EH (cell line): Measurements from ENCODE around the gene DNAJC9.
"Not testable (repeated sequence)": the region's sequence is repeated elsewhere in the genome, so short reads cannot be mapped to it uniquely, and the experiment has no call there.

Experiments used
- DNase-seq: peaks from one replicate; pipeline ENCODE4 v3.0.0-alpha.2; 2015; ENCODE audit warnings: low read depth

Gene DNAJC9, protein sequence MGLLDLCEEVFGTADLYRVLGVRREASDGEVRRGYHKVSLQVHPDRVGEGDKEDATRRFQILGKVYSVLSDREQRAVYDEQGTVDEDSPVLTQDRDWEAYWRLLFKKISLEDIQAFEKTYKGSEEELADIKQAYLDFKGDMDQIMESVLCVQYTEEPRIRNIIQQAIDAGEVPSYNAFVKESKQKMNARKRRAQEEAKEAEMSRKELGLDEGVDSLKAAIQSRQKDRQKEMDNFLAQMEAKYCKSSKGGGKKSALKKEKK

DNA sequence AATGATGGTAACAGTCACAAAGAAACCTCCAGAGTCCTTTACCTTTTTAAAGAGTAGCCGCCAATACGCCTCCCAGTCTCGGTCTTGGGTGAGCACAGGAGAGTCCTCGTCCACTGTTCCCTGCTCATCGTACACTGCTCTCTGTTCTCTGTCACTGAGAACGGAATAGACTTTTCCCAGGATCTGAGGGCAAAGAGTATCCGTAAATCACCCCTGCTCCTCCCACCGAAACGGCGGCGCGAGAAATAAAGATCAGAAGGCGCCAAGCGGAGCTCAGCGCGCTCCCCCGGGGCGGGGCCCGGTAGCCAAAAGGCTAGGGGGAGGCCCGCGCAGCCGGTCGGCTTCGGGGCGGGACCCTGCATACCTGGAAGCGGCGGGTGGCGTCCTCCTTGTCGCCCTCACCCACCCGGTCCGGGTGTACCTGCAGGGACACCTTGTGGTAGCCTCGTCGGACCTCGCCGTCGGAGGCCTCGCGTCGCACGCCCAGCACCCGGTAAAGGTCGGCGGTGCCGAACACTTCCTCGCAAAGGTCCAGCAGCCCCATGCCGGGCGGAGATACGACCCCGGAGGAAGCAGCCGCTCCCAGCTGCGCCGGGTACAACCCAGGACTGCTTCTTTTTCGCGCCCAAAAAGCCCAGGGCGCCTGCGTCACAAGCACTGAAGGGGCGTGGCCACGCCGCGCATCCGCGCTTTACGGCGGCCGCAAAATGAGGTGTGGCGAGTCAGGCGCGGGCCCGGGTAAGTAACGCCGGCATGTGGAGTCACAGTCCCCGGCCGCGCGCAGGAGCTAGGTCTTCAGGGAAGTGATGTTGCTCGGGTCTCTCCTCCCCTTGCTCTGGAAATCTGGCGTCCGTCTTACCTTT lies at the start of gene DNAJC9:
Gene DNAJC9, minus strand, starts transcription at position 610 of the 863 bp plus-strand sequence. Its CDS starts 66 bp downstream, at position 544.
- DNase-seq, result peak; percentile 91

DNA sequence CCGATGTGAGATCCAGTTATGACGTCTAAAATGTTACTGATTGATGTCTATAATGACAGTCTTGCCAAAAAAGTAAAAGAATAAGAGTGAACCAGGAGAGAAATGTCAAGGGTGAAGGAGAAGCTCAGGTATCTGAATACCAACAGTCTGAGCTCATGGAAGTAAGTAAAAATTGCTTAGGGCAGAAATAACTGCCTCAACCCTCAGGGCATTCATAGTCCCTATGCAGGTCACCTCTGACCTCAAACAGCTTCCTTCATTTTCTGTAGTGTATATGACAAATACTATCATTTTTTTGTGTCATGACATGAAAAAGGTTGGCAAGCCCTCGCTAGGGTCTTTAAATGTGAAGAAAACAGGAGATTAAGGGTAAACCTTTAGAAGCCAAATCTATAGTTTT lies 46.4 kb upstream of the DNAJC9 start:
- no peak for DNase-seq

DNA sequence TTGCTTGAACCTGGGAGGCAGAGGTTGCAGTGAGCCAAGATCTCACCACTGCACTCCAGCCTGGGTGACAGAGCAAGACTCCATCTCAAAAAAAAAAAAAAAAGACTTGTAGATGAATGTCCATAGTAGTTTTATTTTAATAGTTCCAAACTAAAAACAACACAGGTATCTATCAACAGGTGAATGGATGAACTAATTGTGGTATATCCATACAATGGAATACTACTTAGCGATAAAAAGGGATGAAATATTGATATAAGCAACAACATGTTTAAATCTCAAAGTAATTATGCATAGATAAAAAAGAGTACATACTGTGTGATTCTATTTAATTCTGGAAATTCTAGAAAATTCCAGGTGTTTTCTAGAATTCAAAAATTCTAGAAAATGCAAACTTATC lies 42.9 kb upstream of the DNAJC9 start:
- DNase-seq, result no peak

DNA sequence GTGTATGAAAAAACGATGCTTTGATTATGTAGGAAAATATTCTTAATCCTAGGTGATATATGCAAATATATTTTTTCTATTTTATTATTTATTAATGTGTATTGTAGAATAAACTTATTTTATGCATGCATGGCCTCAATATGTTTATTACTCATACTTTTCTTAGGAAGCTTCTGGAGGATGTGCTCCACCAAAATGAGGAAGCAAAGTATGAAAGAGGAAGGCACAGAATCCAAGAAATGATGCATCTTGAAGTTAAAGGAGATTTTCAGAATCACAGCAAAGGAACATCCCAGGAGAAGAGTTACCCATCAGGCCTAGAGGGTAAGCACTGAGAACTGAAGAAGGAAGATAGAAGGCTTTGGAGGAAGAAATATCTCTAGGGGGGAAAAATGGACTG lies 40.4 kb upstream of the DNAJC9 start:
- no peak for DNase-seq

DNA sequence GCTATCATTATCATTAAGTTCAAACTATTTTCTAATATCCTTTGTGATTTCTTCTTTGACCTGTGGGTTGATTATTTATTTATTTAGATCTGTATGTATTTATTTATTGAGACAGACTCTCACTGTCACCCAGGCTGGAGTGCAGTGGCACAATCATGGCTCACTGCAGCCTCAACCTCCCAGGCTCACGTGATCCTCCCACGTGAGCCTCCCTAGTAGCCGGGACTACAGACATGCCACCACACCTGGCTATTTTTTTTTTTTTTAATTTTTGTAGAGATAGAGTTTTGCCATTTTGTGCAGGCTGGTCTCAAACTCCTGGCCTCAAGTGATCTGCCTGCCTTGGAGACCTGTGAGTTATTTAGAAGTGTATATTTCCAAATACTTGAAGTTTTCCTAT lies 34.0 kb upstream of the DNAJC9 start:
- no peak for DNase-seq

GRCh38 chr10:73264423-73264822 lies 17.4 kb upstream of the DNAJC9 start:
- no peak for DNase-seq

DNA sequence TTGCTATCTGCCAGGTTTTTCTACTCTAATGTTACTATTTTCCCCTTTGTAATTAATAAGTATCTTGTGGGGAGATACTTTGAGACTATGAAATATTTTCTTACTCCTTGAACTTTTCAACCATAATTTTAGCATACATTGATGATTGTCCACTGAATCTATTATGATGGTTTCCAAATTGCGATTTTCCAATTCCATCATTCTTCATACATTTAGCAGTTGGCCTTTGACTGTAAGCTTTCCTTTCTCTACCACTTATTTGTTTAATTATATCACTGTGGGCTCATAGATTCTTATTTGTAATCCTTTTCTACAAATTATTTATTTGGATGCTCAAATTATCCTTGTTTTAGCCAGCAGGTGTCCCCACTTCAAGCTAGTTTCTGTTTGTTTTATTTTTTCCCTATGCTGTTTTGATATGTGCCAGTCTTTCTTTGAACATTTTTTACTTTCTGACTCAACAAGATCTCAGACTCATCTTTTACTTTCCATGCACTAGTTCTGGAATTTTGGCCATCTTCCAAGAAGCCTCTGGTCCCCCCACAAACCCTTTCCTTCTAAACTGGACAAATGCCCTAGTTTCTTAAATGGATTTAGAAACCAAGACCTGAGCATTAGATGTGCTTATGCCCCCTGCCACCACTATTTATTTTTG lies 16.8 kb upstream of the DNAJC9 start:
- DNase-seq, result peak; percentile 63

DNA sequence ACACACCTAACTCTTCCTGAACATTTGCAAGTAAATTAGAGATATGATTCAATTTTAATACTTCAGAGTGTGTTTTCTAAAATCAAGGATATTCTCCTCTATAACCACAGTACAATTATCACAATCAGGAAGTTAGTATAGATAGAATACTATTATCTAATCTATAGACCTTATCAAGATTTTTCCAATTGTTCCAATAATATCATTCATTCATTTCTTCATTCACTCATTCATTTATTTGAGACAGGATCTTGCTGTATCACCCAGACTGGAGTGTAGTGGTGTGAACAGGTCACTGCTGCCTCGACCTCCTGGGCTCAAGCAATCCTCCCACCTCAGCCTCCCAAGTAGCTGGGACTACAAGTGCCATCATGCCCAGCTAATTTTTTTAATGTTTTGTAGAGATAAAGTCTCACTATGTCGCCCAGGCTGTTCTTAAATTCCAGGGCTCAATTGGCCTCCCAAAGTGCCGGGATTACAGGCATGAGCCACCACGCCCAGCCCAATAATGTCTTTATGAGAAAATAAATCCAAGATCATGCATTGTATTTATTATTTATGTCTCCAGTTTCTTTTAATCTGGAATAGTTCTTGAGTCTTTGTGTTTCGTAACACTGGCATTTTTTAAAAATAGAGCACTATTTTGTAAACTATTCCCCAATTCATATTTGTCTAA lies 16.0 kb upstream of the DNAJC9 start:
- no peak for DNase-seq

DNA sequence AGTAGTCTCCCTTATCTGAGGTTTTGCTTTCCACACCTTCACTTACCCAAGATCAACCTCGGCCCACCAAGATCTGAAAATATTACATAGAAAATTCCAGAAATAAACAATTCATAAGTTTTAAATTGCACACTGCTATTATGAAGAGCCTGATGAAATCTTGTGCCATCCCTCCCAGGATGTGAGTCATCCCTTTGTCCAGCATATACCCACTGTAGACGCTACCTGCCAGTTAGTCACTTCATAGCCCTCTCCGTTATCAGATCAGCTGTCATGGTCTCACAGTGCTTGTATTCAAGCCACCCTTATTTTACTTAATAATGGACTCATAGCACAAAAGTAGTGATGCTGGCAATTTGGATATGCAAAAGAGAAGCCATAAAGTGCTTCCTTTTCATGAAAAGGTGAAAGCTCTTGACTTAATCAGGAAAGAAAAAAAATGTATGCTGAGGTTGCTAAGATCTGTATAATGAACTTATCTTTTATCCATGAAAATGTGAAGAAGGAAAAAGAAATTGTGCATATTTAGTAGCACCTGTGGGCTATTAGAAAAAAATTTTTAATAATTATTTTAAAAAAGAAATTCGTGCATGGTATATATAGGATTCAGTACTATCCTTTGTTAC lies 15.2 kb upstream of the DNAJC9 start:
- peak; percentile 81 for DNase-seq

DNA sequence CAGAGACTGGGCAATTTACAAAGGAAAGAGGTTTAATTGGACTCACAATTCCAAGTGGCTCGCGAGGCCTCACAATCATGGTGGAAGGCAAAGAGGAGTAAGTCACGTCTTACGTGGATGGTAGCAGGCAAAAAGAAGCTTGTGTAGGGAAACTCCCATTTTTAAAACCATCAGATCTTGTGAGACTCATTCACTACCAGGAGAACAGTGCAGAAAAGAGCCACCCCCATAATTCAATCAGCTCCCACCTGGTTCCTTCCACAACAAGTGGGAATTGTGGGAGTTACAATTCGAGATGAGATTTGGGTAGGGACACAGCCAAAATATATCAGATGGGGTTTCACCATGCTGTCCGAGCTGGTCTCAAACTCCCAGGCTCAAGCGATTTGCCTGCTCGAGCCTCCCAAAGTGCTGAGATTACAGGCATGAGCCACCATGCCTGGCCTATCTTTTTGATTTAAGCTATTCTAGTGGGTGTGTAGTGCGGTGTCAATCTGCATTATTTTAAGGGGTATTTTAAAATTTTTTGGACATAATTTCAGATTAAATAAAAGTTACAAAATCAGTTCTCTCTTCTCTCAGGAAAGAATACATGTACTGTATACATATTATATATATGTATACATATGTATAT lies 14.4 kb upstream of the DNAJC9 start:
- DNase-seq, result no peak

DNA sequence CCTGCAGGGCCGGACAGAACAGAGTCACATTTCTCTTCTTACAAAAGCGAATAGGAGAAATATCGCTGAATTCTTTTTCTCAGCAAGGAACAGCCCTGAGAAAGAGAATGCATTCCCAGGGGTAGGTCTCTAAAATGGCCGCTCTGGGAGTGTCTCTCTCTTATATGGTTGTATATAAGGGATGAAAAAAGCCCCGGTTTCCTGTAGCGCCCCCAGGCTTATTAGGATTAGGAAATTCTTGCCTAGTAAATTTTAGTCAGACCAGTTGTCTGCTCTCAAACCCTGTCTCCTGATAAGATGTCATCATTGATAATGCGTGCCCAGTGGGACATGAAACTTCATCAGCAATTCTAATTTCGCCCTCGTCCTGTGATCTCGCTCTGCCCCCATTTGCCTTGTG lies 11.6 kb upstream of the DNAJC9 start:
- DNase-seq, result not testable (repeated sequence)

DNA sequence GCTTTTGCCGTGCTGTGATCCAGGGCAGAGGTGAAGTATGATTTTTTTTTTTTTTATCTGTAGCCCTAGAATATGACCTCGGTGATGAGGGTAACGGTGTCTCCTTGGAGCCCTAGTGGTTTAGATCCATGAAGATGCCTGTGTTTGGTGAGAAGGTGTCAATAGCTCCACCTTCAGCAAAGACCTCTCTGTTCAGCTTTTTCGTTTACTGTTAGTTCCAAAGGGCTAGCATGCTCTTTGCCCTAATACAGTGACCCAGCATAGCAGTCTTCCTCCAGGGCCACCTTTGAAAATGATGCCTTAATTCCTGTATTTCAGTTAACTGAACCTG lies 6.1 kb upstream of the DNAJC9 start:
- no peak for DNase-seq

GRCh38 chr10:73252445-73253224 lies 5.6 kb upstream of the DNAJC9 start, which contains the start of gene MRPS16:
TSS of gene MRPS16 (minus strand) at chr10:73252644. CDS start at chr10:73252482, 162 bp downstream.
- peak; percentile 97 for DNase-seq

GRCh38 chr10:73251683-73252444 lies 4.8 kb upstream of the DNAJC9 start:
- DNase-seq, result no peak

- DNase-seq, result peak; percentile 11
Observed at GRCh38 chr10:73248259-73248724, 1.2 kb upstream of the DNAJC9 start.

DNA sequence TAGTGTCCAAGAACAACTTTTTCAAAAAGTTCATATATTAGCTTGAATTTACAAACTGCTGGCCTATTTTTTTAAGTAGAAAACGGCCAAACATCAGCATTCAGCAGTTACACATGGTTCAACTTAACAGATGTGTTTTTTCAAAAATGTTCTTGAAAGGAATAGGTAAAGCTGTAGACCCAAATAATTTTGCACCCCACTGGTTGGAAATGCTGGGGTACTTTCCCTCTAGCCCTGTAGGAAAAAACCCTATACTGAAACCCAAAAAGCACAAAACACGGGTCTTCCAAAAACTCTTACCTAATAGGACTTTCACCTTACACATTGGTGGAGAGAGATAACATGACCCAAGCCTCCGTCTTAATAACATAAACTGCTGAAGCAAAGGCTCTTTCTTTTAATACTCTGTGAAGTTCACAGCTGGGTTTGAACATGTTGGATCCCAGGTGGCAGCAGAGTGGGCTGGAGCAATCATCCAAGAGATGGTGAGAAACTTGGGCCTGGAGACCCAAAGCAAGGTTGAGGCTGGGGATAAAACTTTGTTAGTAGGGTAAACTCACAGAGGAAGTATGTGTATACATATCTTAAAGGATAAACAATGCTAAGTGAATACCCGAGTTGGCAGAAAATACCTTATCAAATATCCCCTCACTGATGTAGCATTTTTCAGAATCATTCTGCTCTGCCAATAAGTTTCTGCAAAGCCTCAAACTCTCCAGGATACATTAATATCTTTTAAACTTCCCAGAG lies 629 bp upstream of the DNAJC9 start:
- no peak for DNase-seq

DNA sequence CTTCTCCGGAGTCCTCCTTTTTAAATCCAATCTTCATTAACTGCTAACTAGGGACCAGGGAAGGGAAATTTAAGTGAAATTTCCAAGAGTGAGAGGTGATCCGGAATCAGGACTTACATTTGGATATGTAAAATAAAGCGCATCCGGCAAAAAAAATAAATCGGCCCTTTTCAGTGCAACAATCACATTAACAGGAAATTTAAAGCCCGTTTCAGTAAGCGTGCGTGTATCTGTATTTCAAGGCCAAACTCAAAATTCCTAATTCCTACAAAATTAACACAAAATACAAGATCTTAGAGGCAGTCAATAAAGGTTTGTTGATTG lies 771 bp downstream of the DNAJC9 start:
- DNase-seq, result no peak

GRCh38 chr10:73244866-73245477 lies 2.1 kb downstream of the DNAJC9 start:
- no peak for DNase-seq

DNA sequence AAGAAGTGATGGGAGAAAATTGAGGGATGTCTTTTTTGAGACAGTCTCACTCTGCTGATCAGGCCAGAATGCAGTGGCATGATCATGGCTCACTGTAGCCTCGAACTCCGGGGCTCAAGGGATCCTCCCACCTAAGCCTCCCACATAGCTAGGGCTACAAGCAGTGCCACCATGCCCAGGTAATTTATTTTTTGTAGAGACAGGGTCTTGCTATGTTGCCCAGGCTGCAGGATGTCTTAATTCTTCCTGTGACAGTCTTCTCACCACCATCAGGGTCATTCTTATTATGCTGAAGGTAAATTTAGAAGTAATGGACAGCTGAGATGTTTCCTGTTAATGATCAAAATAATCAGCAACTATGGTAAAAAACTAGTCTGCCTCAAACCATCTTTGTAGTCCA lies 7.1 kb downstream of the DNAJC9 start:
- no peak for DNase-seq
